Measurements from ENCODE around the gene RPAP3. TPM values are rescaled to one million over a fixed set of nuclear protein-coding genes. Genes with fewer than 3 reads are reported as not detected.

The RPAP3 gene
- total and polyA plus RNA-seq, 4 donors, result 4.6 to 22.7 (median 13.2) TPM

DNA sequence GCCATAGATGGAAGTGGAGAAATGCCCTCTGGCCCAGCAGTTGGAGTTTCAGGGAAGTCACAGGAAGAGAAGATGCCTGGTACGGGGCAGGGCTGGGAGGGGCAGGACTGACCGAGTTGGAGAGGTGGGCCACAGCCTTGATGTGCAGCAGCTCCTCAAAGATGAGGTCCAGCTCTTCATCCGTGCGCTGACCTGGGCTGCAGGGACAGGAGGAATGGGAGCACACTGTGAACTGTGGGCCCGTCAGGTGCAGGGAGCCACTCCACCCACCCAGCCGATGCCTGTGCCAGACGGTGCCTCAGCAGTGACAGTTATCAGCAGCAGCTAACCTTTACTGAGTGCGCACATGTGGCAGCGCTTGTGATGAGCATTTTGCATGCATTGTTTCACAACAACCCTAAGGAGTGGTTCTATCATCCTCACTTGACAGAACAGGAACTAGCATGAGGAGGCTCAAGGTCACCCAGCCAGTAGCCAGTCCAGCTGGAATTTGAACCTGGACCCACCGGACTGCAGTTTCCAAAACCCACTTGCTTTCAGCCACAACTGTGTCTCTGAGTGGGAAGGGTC lies 44.5 kb upstream of the RPAP3 start:
- no peak for ATAC-seq (ENCODE audit: low FRiP score)
- peaks cover under 1 to 2% of the 10 kb centered on the region in 2 donors for H3K4me1 ChIP-seq (ENCODE audit: control insufficient read depth in 1 of 2, insufficient read depth in 2 of 2, low read length in 2 of 2)
- no peak for DNase-seq
- H3K9me3 ChIP-seq (ENCODE audit: control insufficient read depth, low read length), result no peaks in the 10 kb centered on the region
- no peaks in the 10 kb centered on the region for H3K36me3 ChIP-seq (ENCODE audit: control insufficient read depth in 1 of 2, insufficient read depth in 2 of 2, low read length in 1 of 2)
- H3K27me3 ChIP-seq (ENCODE audit: control insufficient read depth in 1 of 2, insufficient read depth in 2 of 2, low read length in 1 of 2), result no peaks in the 10 kb centered on the region
- 94 to 95% methylated on average over 10 of the region's 10 CpGs for WGBS, 2 donors
- no peak overlapping the region for H3K4me3 ChIP-seq (ENCODE audit: low read length in 2 of 2)
- H3K27ac ChIP-seq (ENCODE audit: low read depth in 1 of 2, low read length in 2 of 2), result no peak overlapping the region
- intact Hi-C loops (cut with DNase I), result no loop called here

DNA sequence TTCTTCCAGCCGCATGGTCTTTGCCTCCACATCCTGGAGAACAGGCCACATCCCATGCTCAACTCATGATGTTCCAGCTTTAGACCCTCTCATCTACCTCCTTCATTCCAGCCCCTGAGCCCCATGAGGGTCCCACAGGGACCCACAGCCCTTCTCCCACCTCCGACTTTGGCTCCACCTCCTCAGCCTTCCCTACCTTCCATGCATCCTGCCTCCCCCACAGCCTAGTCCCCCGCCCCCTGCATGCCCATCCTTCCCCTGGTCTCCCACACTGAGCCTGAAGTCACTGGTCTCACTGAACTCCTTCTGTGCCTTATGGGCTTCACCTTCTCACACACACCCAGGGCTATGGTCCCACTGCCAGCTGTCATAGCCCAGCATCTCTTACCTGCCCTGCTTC lies 43.1 kb upstream of the RPAP3 start:
- Histone ChIP-seq H3K4me3 (ENCODE audit: low read length in 2 of 2) (no peak overlapping the region), H3K36me3 (ENCODE audit: control insufficient read depth in 1 of 2, insufficient read depth in 2 of 2, low read length in 1 of 2) (no peaks in the 10 kb centered on the region), H3K9me3 (ENCODE audit: control insufficient read depth, low read length) (no peaks in the 10 kb centered on the region), H3K27me3 (ENCODE audit: control insufficient read depth in 1 of 2, insufficient read depth in 2 of 2, low read length in 1 of 2) (no peaks in the 10 kb centered on the region), H3K27ac (ENCODE audit: low read depth in 1 of 2, low read length in 2 of 2) (no peak overlapping the region), H3K4me1 (ENCODE audit: control insufficient read depth in 1 of 2, insufficient read depth in 2 of 2, low read length in 2 of 2) (no peaks in the 10 kb centered on the region)
- DNase-seq (no peak), ATAC-seq (ENCODE audit: low FRiP score) (no peak)
- intact Hi-C loops (cut with DNase I), result no loop called here
- WGBS, 2 donors, result 89 to 99% methylated on average over 3 of the region's 3 CpGs

DNA sequence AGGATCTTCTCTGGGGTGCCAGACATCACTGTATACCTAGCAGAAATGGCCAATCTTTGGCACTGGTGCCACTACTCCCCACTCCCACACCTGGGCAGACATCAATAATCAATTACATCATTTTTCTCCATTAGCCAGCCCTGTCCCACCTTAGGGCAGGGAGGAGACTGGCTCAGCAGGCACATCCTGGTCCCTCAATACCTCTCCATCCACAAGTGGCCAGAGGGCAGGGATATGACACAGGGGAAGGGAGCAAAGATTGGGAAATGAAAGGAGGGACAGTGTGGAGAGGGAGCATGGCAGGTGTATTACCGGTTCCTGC lies 42.6 kb upstream of the RPAP3 start:
- 94 to 100% methylated on average over 1 of the region's 1 CpG for WGBS, 2 donors
- no peak overlapping the region for H3K4me3 ChIP-seq (ENCODE audit: low read length in 2 of 2)
- DNase-seq (no peak), ATAC-seq (ENCODE audit: low FRiP score) (no peak)
- intact Hi-C loops (cut with DNase I), result no loop called here
- H3K9me3 ChIP-seq (ENCODE audit: control insufficient read depth, low read length), result no peaks in the 10 kb centered on the region
- no peaks in the 10 kb centered on the region for H3K27me3 ChIP-seq (ENCODE audit: control insufficient read depth in 1 of 2, insufficient read depth in 2 of 2, low read length in 1 of 2)
- H3K36me3 ChIP-seq (ENCODE audit: control insufficient read depth in 1 of 2, insufficient read depth in 2 of 2, low read length in 1 of 2), result no peaks in the 10 kb centered on the region
- no peaks in the 10 kb centered on the region for H3K4me1 ChIP-seq (ENCODE audit: control insufficient read depth in 1 of 2, insufficient read depth in 2 of 2, low read length in 2 of 2)
- no peak overlapping the region for H3K27ac ChIP-seq (ENCODE audit: low read depth in 1 of 2, low read length in 2 of 2)

DNA sequence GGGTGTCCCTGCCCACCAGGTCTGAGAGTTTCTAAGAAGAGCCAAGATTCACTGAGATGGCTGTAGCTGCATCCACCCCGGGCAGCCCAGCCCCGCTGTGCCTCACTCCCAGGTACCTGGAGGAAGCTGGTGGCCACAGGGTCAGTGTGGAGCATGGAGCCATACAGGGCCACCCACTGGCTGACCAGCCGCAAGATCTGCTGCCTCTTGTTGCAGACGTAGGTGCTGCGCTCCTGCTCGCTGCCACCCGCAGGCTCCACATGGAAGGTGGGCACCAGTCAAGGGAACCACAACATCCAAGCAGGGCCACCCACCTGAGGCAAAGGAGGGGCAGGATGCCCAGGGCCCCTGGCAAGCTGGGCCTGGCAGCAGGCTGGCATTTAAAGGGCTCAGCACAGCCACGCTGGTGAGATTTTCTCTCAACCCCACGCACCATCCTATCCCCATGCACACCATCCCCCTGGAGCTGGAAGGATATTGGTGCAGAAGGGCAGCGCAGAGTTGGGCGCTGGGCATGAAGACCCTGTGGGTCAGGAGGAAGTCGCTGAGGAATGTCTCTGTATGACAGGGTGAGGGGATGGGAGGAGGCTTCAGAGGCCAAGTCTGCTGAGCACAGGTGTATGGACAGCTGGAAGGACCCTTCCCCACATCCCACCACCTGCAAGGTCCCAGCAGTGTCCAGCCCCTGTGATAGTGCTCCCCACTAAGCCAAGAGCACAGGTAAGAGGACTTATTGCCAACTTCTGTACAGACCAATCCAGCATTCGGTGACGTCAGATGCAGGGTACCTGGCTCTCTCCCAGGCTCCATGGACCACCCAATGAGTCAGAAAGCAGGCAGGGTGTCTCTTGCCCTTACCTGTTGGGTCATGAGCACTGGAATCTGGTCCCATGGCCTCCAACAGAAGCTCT lies 42.0 kb upstream of the RPAP3 start:
- Histone ChIP-seq H3K27me3 (ENCODE audit: control insufficient read depth in 1 of 2, insufficient read depth in 2 of 2, low read length in 1 of 2) (no peaks in the 10 kb centered on the region), H3K27ac (ENCODE audit: low read depth in 1 of 2, low read length in 2 of 2) (no peak overlapping the region), H3K9me3 (ENCODE audit: control insufficient read depth, low read length) (no peaks in the 10 kb centered on the region), H3K36me3 (ENCODE audit: control insufficient read depth in 1 of 2, insufficient read depth in 2 of 2, low read length in 1 of 2) (no peaks in the 10 kb centered on the region), H3K4me1 (ENCODE audit: control insufficient read depth in 1 of 2, insufficient read depth in 2 of 2, low read length in 2 of 2) (no peaks in the 10 kb centered on the region), H3K4me3 (ENCODE audit: low read length in 2 of 2) (no peak overlapping the region)
- ATAC-seq (ENCODE audit: low FRiP score), result no peak
- no peak for DNase-seq
- WGBS, 2 donors, result 95 to 96% methylated on average over 14 of the region's 14 CpGs
- intact Hi-C loops (cut with DNase I), result no loop called here

DNA sequence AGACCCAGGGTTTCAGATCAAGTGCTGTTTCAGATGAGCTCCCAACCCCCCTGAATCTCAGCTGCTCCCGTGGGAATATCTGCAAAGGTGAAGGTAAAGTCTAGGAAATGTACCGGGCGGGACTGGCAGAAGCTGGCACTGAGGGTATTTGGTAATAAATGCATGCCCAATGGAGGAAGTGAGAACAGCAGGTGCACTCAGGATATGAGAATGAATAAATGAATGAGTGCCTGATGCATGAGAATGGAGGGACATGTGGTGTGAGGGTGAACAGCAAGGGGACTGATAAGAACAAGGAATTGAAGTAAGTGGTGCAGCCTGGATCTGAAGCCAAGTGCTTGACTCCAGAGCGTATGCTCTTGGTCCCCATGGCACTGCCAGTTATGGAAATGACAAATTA lies 41.3 kb upstream of the RPAP3 start:
- no peak overlapping the region for H3K27ac ChIP-seq (ENCODE audit: low read depth in 1 of 2, low read length in 2 of 2)
- H3K36me3 ChIP-seq (ENCODE audit: control insufficient read depth in 1 of 2, insufficient read depth in 2 of 2, low read length in 1 of 2), result no peaks in the 10 kb centered on the region
- intact Hi-C loops (cut with DNase I), result no loop called here
- DNase-seq (no peak), ATAC-seq (ENCODE audit: low FRiP score) (no peak)
- no peak overlapping the region for H3K4me3 ChIP-seq (ENCODE audit: low read length in 2 of 2)
- H3K4me1 ChIP-seq (ENCODE audit: control insufficient read depth in 1 of 2, insufficient read depth in 2 of 2, low read length in 2 of 2), result no peaks in the 10 kb centered on the region
- no peaks in the 10 kb centered on the region for H3K27me3 ChIP-seq (ENCODE audit: control insufficient read depth in 1 of 2, insufficient read depth in 2 of 2, low read length in 1 of 2)
- H3K9me3 ChIP-seq (ENCODE audit: control insufficient read depth, low read length), result no peaks in the 10 kb centered on the region
- WGBS, 2 donors, result 83 to 87% methylated on average over 4 of the region's 4 CpGs

DNA sequence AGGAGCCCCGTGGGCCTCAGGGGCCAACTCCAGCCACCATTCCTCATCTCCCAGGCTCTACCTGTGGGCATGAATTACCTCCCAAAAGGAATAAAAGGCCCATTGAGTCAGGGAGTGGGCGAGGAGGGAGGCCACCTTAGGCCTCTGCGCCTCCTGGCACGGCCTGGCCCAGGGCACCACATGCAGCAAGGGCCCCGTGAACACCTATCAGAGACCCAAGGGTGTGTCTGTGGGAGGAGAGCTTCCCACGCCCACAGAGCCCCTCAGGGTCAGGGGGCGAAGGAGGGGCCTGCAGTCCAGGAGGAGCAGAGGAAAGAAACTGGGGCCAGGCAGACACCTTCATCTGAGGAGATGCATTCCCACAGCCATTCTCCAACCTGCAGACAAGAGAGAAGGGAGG lies 40.7 kb upstream of the RPAP3 start:
- no peak for DNase-seq
- intact Hi-C loops (cut with DNase I), result no loop called here
- 92 to 94% methylated on average over 7 of the region's 7 CpGs for WGBS, 2 donors
- Histone ChIP-seq H3K4me3 (ENCODE audit: low read length in 2 of 2) (no peak overlapping the region), H3K36me3 (ENCODE audit: control insufficient read depth in 1 of 2, insufficient read depth in 2 of 2, low read length in 1 of 2) (no peaks in the 10 kb centered on the region), H3K27me3 (ENCODE audit: control insufficient read depth in 1 of 2, insufficient read depth in 2 of 2, low read length in 1 of 2) (no peaks in the 10 kb centered on the region), H3K4me1 (ENCODE audit: control insufficient read depth in 1 of 2, insufficient read depth in 2 of 2, low read length in 2 of 2) (no peaks in the 10 kb centered on the region), H3K27ac (ENCODE audit: low read depth in 1 of 2, low read length in 2 of 2) (no peak overlapping the region), H3K9me3 (ENCODE audit: control insufficient read depth, low read length) (no peaks in the 10 kb centered on the region)
- no peak for ATAC-seq (ENCODE audit: low FRiP score)

DNA sequence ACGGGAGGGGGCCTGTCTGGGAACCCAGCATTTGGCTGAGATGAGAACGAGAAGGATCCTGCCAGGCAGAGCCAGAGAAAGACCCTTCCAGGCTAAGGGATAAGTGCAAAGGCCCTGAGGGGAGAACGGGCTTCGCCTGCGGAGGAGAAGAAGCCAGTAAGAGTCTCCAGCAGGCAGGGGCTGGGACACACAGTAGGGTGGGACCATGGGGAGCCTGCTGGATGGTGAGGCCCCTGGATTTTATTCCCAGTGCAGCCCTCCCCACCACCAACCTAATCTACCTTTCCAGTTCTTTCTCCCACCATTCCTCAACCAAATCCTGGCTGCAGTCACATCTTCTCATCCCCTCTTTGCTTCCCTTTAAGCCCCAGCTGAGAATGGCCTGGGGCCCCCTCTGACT lies 40.2 kb upstream of the RPAP3 start:
- whole genome bisulfite sequencing, 2 donors, result 89 to 90% methylated on average over 5 of the region's 5 CpGs
- ATAC-seq (ENCODE audit: low FRiP score) (no peak), DNase-seq (no peak)
- Histone ChIP-seq H3K4me1 (ENCODE audit: control insufficient read depth in 1 of 2, insufficient read depth in 2 of 2, low read length in 2 of 2) (no peaks in the 10 kb centered on the region), H3K27me3 (ENCODE audit: control insufficient read depth in 1 of 2, insufficient read depth in 2 of 2, low read length in 1 of 2) (no peaks in the 10 kb centered on the region), H3K36me3 (ENCODE audit: control insufficient read depth in 1 of 2, insufficient read depth in 2 of 2, low read length in 1 of 2) (no peaks in the 10 kb centered on the region), H3K9me3 (ENCODE audit: control insufficient read depth, low read length) (no peaks in the 10 kb centered on the region), H3K27ac (ENCODE audit: low read depth in 1 of 2, low read length in 2 of 2) (no peak overlapping the region), H3K4me3 (ENCODE audit: low read length in 2 of 2) (no peak overlapping the region)
- intact Hi-C loops (cut with DNase I), result no loop called here

DNA sequence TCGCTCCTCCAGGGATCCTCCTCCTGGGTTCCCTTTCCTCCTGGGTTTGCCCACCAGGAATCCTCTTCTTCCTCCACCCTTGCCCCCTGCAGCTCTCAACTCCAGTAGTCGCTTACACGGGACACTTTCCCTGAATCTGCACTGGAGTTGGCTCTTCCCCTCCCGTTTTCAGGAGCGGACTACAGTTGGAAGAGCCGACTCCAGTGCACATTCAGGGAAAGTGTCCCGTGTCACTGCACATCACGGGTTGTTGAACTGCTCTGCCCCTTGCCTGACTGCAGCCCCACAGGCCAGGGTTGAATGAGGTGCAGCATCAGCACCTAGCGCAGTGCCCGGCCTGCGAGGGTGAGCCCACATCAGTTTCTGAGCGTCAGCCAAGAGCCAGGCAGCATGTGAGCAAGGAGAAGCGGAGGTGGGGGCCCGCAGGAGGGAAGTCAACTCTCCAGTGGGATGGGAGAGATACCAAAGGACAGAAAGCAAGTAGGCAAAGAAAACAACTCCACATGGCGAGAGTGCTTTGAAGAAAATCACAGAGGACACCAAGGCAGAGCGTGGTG lies 39.7 kb upstream of the RPAP3 start:
- Histone ChIP-seq H3K4me3 (ENCODE audit: low read length in 2 of 2) (no peak overlapping the region), H3K9me3 (ENCODE audit: control insufficient read depth, low read length) (no peaks in the 10 kb centered on the region), H3K4me1 (ENCODE audit: control insufficient read depth in 1 of 2, insufficient read depth in 2 of 2, low read length in 2 of 2) (no peaks in the 10 kb centered on the region), H3K36me3 (ENCODE audit: control insufficient read depth in 1 of 2, insufficient read depth in 2 of 2, low read length in 1 of 2) (no peaks in the 10 kb centered on the region), H3K27me3 (ENCODE audit: control insufficient read depth in 1 of 2, insufficient read depth in 2 of 2, low read length in 1 of 2) (no peaks in the 10 kb centered on the region), H3K27ac (ENCODE audit: low read depth in 1 of 2, low read length in 2 of 2) (no peak overlapping the region)
- DNase-seq, result no peak
- intact Hi-C loops (cut with DNase I), result no loop called here
- ATAC-seq (ENCODE audit: low FRiP score), result no peak
- WGBS, 2 donors, result 76 to 81% methylated on average over 16 of the region's 16 CpGs

Measured in aorta (tissue), 5 donors.